PC-3 (cell line): ENCODE measurements around the gene NSFL1C. TPM values are rescaled to one million over a fixed set of nuclear protein-coding genes. Genes with fewer than 3 reads are reported as not detected.

Experiments used
- ATAC-seq: fragments of 200-7000 bp; cut with Tn5 transposase; 2 replicates; pipeline ENCODE4 v1.9.1; 2020; ENCODE audit warnings: mild to moderate bottlenecking, moderate library complexity
- BruUV-seq: library from RNA; stranded (reverse); fragments of 400-500 nt; replicated peaks from 2 replicates; lab custom pipeline; 2021; lab: Mats Ljungman, UMichigan
- CTCF ChIA-PET: fragments of 300-600 bp; sonication (Branson Sonifier 250); formaldehyde crosslinking; loops from one replicate; lab custom pipeline; 2022; ENCODE audit warnings: antibody characterized with exemption; lab: Charles Lee
- POLR2A ChIA-PET: fragments of 300-600 bp; sonication (Branson Sonifier 250); formaldehyde crosslinking; loops from one replicate; lab custom pipeline; 2022; ENCODE audit warnings: antibody characterized with exemption; ENCODE audit not compliant: unreplicated experiment; lab: Charles Lee
- DNase-seq: peaks from one replicate; pipeline ENCODE4 v3.0.0-alpha.2; 2015
- H2AFZ ChIP-seq: fragments of 300-600 bp; sonication (generic); 2 replicates; pipeline ENCODE4 v1.6.0; 2016; ENCODE audit warnings: antibody characterized with exemption, low read length
- H3F3A ChIP-seq: fragments of 300-600 bp; sonication (generic); one replicate; pipeline ENCODE4 v1.6.0; 2017; ENCODE audit warnings: antibody characterized with exemption, low read length, control low read depth, mild to moderate bottlenecking; ENCODE audit not compliant: unreplicated experiment
- H3K27ac ChIP-seq: fragments of 300-600 bp; sonication (generic); 2 replicates; pipeline ENCODE4 v1.5.1; 2016; ENCODE audit warnings: mild to moderate bottlenecking, low read length
- H3K27me3 ChIP-seq: fragments of 300-600 bp; sonication (generic); 2 replicates; pipeline ENCODE4 v1.6.1; 2016; ENCODE audit warnings: low read length, mixed read lengths
- H3K36me3 ChIP-seq: fragments of 300-600 bp; sonication (generic); 2 replicates; pipeline ENCODE4 v1.6.1; 2016; ENCODE audit warnings: low read depth, mixed run types, low read length, mixed read lengths
- H3K4me1 ChIP-seq: fragments of 300-600 bp; sonication (generic); 2 replicates; pipeline ENCODE4 v1.5.1; 2016; ENCODE audit warnings: low read length; ENCODE audit not compliant: insufficient read depth
- H3K4me2 ChIP-seq: fragments of 300-600 bp; sonication (generic); 2 replicates; pipeline ENCODE4 v1.6.0; 2016; ENCODE audit warnings: low read length
- H3K4me3 ChIP-seq: fragments of 300-600 bp; sonication (generic); 2 replicates; pipeline ENCODE4 v1.5.1; 2016; ENCODE audit warnings: mild to moderate bottlenecking, low read length, mixed read lengths
- H3K79me2 ChIP-seq: fragments of 300-600 bp; sonication (generic); 2 replicates; pipeline ENCODE4 v1.6.1; 2017; ENCODE audit warnings: low read length, mixed read lengths
- H3K9ac ChIP-seq: fragments of 300-600 bp; sonication (generic); 2 replicates; pipeline ENCODE4 v1.6.0; 2016; ENCODE audit warnings: mild to moderate bottlenecking, low read length
- H3K9me2 ChIP-seq: fragments of 300-600 bp; sonication (generic); replicated peaks from 2 replicates; pipeline ENCODE4 v1.6.1; 2016; ENCODE audit warnings: mixed run types, low read length, mixed read lengths
- H3K9me3 ChIP-seq: fragments of 300-600 bp; sonication (generic); 2 replicates; pipeline ENCODE4 v1.6.1; 2016; ENCODE audit warnings: low read length, mixed read lengths
- H4K20me1 ChIP-seq: fragments of 300-600 bp; sonication (generic); 2 replicates; pipeline ENCODE4 v1.6.1; 2016; ENCODE audit warnings: low read length, mixed read lengths
- EZH2 ChIP-seq: fragments of 300-600 bp; sonication (generic); IDR thresholded peaks from one replicate; pipeline ENCODE4 v1.6.1; 2017; ENCODE audit warnings: antibody characterized with exemption, mild to moderate bottlenecking, low read length; ENCODE audit not compliant: unreplicated experiment
- EZH2phosphoT487 ChIP-seq: fragments of 300-600 bp; sonication (generic); IDR thresholded peaks from 2 replicates; pipeline ENCODE4 v1.6.1; 2018; ENCODE audit warnings: mild to moderate bottlenecking, antibody characterized with exemption, low read length, borderline replicate concordance
- intact Hi-C: fragments of 100-400 bp; cut with micrococcal nuclease; formaldehyde crosslinking; loops from 2 replicates; pipeline ENCODE4 v1.9.0; 2023
- total RNA-seq: library from RNA; depleted of rRNA; stranded (reverse); fragments of >200 nt; gene quantifications from 2 replicates; pipeline ENCODE4 v1.2.3, GENCODE V29; 2014
- TF ChIP-seq, protein P1 (sequence below): fragments of 300-600 bp; sonication (generic); conservative IDR thresholded peaks from 2 replicates; pipeline ENCODE4 v1.5.1; 2017; ENCODE audit warnings: antibody characterized with exemption, low read depth, mild to moderate bottlenecking, low read length

NSFL1C gene
- total RNA-seq, 1 experiment from 2014 or later: 170 TPM

DNA sequence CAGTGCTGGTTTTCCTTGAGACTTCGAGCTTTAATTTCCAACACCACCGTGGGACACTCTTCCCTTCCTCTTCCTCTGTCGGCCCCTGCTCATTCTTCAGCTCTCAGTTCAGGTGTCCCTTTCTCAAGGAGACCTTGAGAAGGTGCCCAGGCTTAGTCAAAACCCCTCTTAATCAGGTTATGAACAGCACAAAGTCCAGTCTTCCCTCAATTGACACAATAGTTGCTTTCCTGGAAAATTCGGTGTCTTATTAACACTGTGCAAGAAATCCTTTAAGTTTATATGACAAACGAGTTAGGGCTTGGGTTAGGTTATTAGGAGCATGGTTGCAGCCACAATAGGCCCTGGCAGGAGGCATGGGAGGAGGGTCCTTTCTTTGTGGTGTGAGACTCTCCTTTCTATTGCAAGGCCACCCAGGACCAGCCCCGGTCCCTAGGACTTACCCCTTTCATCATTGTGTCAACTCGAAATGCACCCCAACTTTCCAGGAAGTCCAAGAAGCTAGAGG lies 1.5 kb upstream of the NSFL1C start:
- intact Hi-C loops: no loop called here

DNA sequence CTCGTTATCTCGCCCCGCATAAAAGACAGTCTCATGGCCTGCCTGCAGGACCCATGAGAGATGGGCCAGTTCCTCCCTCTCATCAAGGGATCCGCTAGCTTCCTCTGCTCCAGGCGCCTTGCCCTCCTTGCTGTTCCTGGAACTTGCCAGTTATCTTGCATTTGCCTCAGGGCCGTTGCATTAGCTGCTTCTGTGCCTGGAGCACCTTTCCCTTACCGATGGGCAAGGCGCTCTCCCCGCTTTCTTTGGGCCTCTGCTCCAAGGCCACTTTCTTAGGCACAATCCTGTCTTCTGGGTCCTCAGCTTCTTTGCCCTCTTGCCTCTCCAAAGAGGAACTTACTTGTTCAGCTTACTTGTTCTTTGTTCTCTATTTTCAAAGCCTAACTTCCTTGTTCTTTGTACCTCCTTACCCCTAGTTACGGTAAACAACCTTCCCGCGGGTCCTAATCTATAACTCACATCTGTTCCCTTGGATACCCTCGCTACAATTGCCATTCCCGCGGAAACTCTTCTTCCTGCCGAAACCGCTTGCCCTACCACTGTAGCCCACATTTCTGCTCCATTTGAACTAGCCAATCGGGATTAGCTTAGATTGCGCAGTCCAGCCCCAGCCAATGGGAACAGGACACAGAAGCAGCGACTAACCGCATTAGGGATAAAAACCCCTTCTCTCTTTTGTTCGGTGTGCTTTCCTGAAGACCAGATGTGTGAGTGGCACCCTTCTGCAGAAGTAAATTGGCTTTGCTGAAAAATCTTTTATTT lies 887 bp upstream of the NSFL1C start:
- intact Hi-C loops: no loop called here
- no peak overlapping the region for H3K27ac ChIP-seq
- peaks cover 31% of the 10 kb centered on the region for H4K20me1 ChIP-seq
- no peaks in the 10 kb centered on the region for H3K9me3 ChIP-seq
- no peak for TF ChIP-seq EZH2
- TF ChIP-seq, protein P1, sequence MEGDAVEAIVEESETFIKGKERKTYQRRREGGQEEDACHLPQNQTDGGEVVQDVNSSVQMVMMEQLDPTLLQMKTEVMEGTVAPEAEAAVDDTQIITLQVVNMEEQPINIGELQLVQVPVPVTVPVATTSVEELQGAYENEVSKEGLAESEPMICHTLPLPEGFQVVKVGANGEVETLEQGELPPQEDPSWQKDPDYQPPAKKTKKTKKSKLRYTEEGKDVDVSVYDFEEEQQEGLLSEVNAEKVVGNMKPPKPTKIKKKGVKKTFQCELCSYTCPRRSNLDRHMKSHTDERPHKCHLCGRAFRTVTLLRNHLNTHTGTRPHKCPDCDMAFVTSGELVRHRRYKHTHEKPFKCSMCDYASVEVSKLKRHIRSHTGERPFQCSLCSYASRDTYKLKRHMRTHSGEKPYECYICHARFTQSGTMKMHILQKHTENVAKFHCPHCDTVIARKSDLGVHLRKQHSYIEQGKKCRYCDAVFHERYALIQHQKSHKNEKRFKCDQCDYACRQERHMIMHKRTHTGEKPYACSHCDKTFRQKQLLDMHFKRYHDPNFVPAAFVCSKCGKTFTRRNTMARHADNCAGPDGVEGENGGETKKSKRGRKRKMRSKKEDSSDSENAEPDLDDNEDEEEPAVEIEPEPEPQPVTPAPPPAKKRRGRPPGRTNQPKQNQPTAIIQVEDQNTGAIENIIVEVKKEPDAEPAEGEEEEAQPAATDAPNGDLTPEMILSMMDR: no peak
- TF ChIP-seq EZH2phosphoT487: no peak
- H3K9ac ChIP-seq: no peak overlapping the region
- H3K4me3 ChIP-seq: peak overlapping the region; percentile 32; the same call in 1 of the 2 replicates
- peaks cover 50% of the 10 kb centered on the region for H3K4me1 ChIP-seq
- no TSS peak for BruUV-seq
- no peaks in the 10 kb centered on the region for H3K27me3 ChIP-seq
- H3K36me3 ChIP-seq: peaks cover 28% of the 10 kb centered on the region; the same call in 1 of the 2 replicates
- DNase-seq: no peak
- H3K79me2 ChIP-seq: peaks cover 41% of the 10 kb centered on the region
- 0 out of 2 replicates have a peak overlapping the region, but pooled peaks have one; percentile 17 for H2AFZ ChIP-seq
- ChIA-PET POLR2A (interaction anchor here (0.6 to 0.8 kb wide), 3 partner anchors 12 to 345 kb away, joined by 3 to 5 read pairs (median 3); no protein-coding TSS in a partner anchor), CTCF (interaction anchor here (0.6 to 4.9 kb wide), 2 partner anchors 36 to 309 kb away, joined by 3 to 44 read pairs; no protein-coding TSS in a partner anchor)
- no peak for ATAC-seq
- H3K9me2 ChIP-seq: no peaks in the 10 kb centered on the region
- H3F3A ChIP-seq: no peaks in the 10 kb centered on the region
- H3K4me2 ChIP-seq: peak overlapping the region; percentile 66

More for the DNA sequence above, 1.5 kb upstream of the NSFL1C start:
- Histone ChIP-seq H3K4me1 (peaks cover 56% of the 10 kb centered on the region), H4K20me1 (peaks cover 26% of the 10 kb centered on the region), H3K9me3 (no peaks in the 10 kb centered on the region), H3K9me2 (no peaks in the 10 kb centered on the region), H3K27ac (no peak overlapping the region), H3K4me2 (no peak overlapping the region), H3K9ac (no peak overlapping the region), H3K79me2 (peaks cover 34% of the 10 kb centered on the region), H3K36me3 (peaks cover 23% of the 10 kb centered on the region; the same call in 1 of the 2 replicates), H3F3A (no peaks in the 10 kb centered on the region), H2AFZ (no peak overlapping the region), H3K4me3 (no peak overlapping the region), H3K27me3 (no peaks in the 10 kb centered on the region)
- no peak for TF ChIP-seq EZH2
- TF ChIP-seq, protein P1: no peak
- CTCF ChIA-PET: interaction anchor here (4.9 kb wide), 1 partner anchor 35 kb away, joined by 44 read pairs; no protein-coding TSS in a partner anchor
- POLR2A ChIA-PET: no interaction called here
- DNase-seq: no peak
- ATAC-seq: no peak
- no TSS peak for BruUV-seq

DNA sequence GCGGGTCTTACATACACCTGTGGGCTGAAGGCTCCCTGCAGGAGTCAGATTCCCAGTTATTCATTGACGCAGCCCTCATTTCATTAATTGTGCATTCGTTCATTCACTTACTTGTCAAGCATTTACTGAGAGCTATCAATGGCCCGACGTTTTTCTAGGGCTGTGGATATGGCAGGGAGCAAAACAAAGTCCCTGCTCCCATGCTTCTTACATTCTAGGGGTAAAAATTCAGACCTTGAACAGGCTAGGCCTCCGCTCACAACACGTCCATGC lies 369 bp upstream of the NSFL1C start:
- Histone ChIP-seq H3K36me3 (peaks cover 31% of the 10 kb centered on the region), H3F3A (no peaks in the 10 kb centered on the region), H3K9me2 (no peaks in the 10 kb centered on the region), H3K4me1 (peaks cover 49% of the 10 kb centered on the region), H3K4me3 (peak overlapping the region; percentile 32; the same call in 1 of the 2 replicates), H3K27ac (no peak overlapping the region), H3K9ac (no peak overlapping the region), H4K20me1 (peaks cover 34% of the 10 kb centered on the region), H3K79me2 (peaks cover 46% of the 10 kb centered on the region), H3K4me2 (peak overlapping the region; percentile 66), H2AFZ (0 out of 2 replicates have a peak overlapping the region, but pooled peaks have one; percentile 17), H3K27me3 (no peaks in the 10 kb centered on the region), H3K9me3 (no peaks in the 10 kb centered on the region)
- POLR2A ChIA-PET: interaction anchor here (0.8 kb wide), 2 partner anchors 11 to 346 kb away, joined by 3 to 5 read pairs; no protein-coding TSS in a partner anchor
- CTCF ChIA-PET: interaction anchor here (0.6 to 4.9 kb wide), 2 partner anchors 36 to 310 kb away, joined by 3 to 44 read pairs; no protein-coding TSS in a partner anchor
- TF ChIP-seq, protein P1: peak; percentile 0; the same call in 1 of the 2 replicates
- TF ChIP-seq EZH2 (no peak), EZH2phosphoT487 (no peak)
- BruUV-seq: no TSS peak
- DNase-seq: no peak
- intact Hi-C loops: no loop called here
- ATAC-seq: no peak
